K562 (cell line): Measurements from ENCODE around the gene PRDX3. TPM values are rescaled to one million over a fixed set of nuclear protein-coding genes. Genes with fewer than 3 reads are reported as not detected.

Experiments used
- BRD4 ChIP-seq: fragments of 200-600 bp; sonication (generic); IDR thresholded peaks from 2 replicates; pipeline ENCODE4 v1.6.1; 2017; ENCODE audit warnings: inconsistent platforms
- CTBP1 ChIP-seq: fragments of 450-650 bp; IDR thresholded peaks from 2 replicates; pipeline ENCODE4 v1.6.1; 2016; ENCODE audit warnings: borderline replicate concordance
- ERF ChIP-seq: fragments of 450-650 bp; formaldehyde crosslinking; IDR thresholded peaks from 2 replicates; pipeline ENCODE4 v1.4.0; 2020; ENCODE audit warnings: mild to moderate bottlenecking, mixed read lengths
- ESRRA ChIP-seq: fragments of 450-650 bp; IDR thresholded peaks from 2 replicates; pipeline ENCODE4 v1.6.1; 2014; ENCODE audit warnings: low read depth, mild to moderate bottlenecking, moderate library complexity, borderline replicate concordance
- ETV1 ChIP-seq: fragments of 450-650 bp; conservative IDR thresholded peaks from 2 replicates; pipeline ENCODE4 v1.6.1; 2016; ENCODE audit warnings: missing genetic modification characterization, control low read depth, low read depth, missing compliant biosample characterization
- HNRNPH1 ChIP-seq: fragments of 200-400 bp; formaldehyde crosslinking; optimal IDR thresholded peaks from 2 replicates; pipeline ENCODE3; 2017; ENCODE audit warnings: low read depth, mild to moderate bottlenecking, low read length, moderate library complexity
- PKNOX1 ChIP-seq: fragments of 450-650 bp; IDR thresholded peaks from 2 replicates; pipeline ENCODE4 v1.6.1; 2016
- RBM14 ChIP-seq: fragments of 200-400 bp; formaldehyde crosslinking; IDR thresholded peaks from 2 replicates; pipeline ENCODE4 v1.6.1; 2018; ENCODE audit warnings: low read depth, mild to moderate bottlenecking, low read length, moderate library complexity, borderline replicate concordance; ENCODE audit not compliant: insufficient read depth
- SETDB1 ChIP-seq: IDR thresholded peaks from one replicate; pipeline ENCODE4 v1.6.1; 2012; ENCODE audit warnings: low read length, control low read depth, inconsistent platforms
- SUPT5H ChIP-seq: fragments of 450-650 bp; IDR thresholded peaks from 2 replicates; pipeline ENCODE4 v1.6.1; 2016
- TCFL5 ChIP-seq: fragments of 250-450 bp; sonication (Bioruptor Pico); conservative IDR thresholded peaks from 2 replicates; pipeline ENCODE4 v1.6.1; 2021; ENCODE audit warnings: mild to moderate bottlenecking, moderate library complexity, matching md5 sums
- ZBTB43 ChIP-seq: sonication (generic); formaldehyde crosslinking; IDR thresholded peaks from 2 replicates; pipeline ENCODE4 v1.8.0; 2023; ENCODE audit warnings: mild to moderate bottlenecking, missing genetic modification reagents
- ZNF165 ChIP-seq: fragments of 250-450 bp; sonication (Bioruptor Pico); IDR thresholded peaks from 2 replicates; pipeline ENCODE4 v1.4.0; 2020; ENCODE audit warnings: borderline replicate concordance
- ZNF444 ChIP-seq: fragments of 250-450 bp; sonication (Bioruptor Pico); IDR thresholded peaks from 2 replicates; pipeline ENCODE4 v1.4.0; 2020; ENCODE audit warnings: mild to moderate bottlenecking, moderate library complexity
- ZNF511 ChIP-seq: sonication (generic); formaldehyde crosslinking; IDR thresholded peaks from 2 replicates; pipeline ENCODE4 v1.8.0; 2022; ENCODE audit warnings: mild to moderate bottlenecking, missing genetic modification reagents
- ZZZ3 ChIP-seq: fragments of 450-650 bp; IDR thresholded peaks from 2 replicates; pipeline ENCODE4 v1.6.1; 2016; ENCODE audit warnings: antibody characterized with exemption, mild to moderate bottlenecking, moderate library complexity
- polyA plus RNA-seq, 8 experiments: library from polyadenylated mRNA; depleted of rRNA in 4 of 8; stranded (reverse) in 5 of 8; unstranded in 3 of 8; fragments of >200 nt; fragmentation: Nextera tagmentation in 2 of 8; fragmentation: Illumina TruSeq in 1 of 8; extraction: Ambion mirVana in 2 of 8; extraction: Trizol in 1 of 8; gene quantifications; 2 replicates each; pipeline versions ENCODE4 v1.2.1 to v1.2.3, GENCODE V29; 2011 to 2014; ENCODE audit warnings: inconsistent platforms in 1 of 8, missing spikeins in 1 of 8
- total RNA-seq, 7 experiments: library from RNA; depleted of rRNA in 6 of 7; stranded (reverse); fragments of >200 nt in 6 of 7; fragmentation: Illumina TruSeq in 2 of 7; extraction: Trizol in 2 of 7; gene quantifications; 2 replicates each; pipeline versions ENCODE4 v1.2.1 to v1.2.3, GENCODE V29; 2011 to 2021; ENCODE audit warnings: low replicate concordance in 1 of 7
- TF ChIP-seq, protein P1 (sequence below): fragments of 250-450 bp; sonication (Bioruptor Pico); IDR thresholded peaks from 2 replicates; pipeline ENCODE4 v1.4.0; 2020; ENCODE audit warnings: mild to moderate bottlenecking, moderate library complexity
- TF ChIP-seq, protein P2 (sequence below): fragments of 150-350 bp; IDR thresholded peaks from 2 replicates; pipeline ENCODE4 v1.6.1; 2014; ENCODE audit warnings: low read depth, mild to moderate bottlenecking, low read length, borderline replicate concordance

Gene PRDX3
- total and polyA plus RNA-seq, 9 of the 15 experiments (the other 6 are each of a cell fraction or from before 2014, with no cell fraction given), result 122 to 994 (median 173) TPM

GRCh38 chr10:119178372-119179119 is at the start of gene PRDX3 (continued):
- no peak for TF ChIP-seq ZNF165 (CRISPR knock-in tag)
- no peak for TF ChIP-seq ZZZ3
- TF ChIP-seq HNRNPH1, result no peak
- TF ChIP-seq, protein P1, sequence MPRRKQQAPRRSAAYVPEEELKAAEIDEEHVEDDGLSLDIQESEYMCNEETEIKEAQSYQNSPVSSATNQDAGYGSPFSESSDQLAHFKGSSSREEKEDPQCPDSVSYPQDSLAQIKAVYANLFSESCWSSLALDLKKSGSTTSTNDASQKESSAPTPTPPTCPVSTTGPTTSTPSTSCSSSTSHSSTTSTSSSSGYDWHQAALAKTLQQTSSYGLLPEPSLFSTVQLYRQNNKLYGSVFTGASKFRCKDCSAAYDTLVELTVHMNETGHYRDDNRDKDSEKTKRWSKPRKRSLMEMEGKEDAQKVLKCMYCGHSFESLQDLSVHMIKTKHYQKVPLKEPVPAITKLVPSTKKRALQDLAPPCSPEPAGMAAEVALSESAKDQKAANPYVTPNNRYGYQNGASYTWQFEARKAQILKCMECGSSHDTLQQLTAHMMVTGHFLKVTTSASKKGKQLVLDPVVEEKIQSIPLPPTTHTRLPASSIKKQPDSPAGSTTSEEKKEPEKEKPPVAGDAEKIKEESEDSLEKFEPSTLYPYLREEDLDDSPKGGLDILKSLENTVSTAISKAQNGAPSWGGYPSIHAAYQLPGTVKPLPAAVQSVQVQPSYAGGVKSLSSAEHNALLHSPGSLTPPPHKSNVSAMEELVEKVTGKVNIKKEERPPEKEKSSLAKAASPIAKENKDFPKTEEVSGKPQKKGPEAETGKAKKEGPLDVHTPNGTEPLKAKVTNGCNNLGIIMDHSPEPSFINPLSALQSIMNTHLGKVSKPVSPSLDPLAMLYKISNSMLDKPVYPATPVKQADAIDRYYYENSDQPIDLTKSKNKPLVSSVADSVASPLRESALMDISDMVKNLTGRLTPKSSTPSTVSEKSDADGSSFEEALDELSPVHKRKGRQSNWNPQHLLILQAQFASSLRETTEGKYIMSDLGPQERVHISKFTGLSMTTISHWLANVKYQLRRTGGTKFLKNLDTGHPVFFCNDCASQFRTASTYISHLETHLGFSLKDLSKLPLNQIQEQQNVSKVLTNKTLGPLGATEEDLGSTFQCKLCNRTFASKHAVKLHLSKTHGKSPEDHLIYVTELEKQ (CRISPR knock-in tag), result no peak
- TF ChIP-seq TCFL5 (CRISPR knock-in tag), result no peak
- no peak for TF ChIP-seq SETDB1
- TF ChIP-seq ZNF511 (CRISPR knock-in tag), result 0 out of 2 replicates have a peak, but pooled peaks have one; percentile 35
- TF ChIP-seq ETV1 (tag), result 0 out of 2 replicates have a peak, but pooled peaks have one; percentile 23
- TF ChIP-seq ERF (CRISPR knock-in tag), result no peak
- no peak for TF ChIP-seq ZNF444 (CRISPR knock-in tag)
- TF ChIP-seq CTBP1, result peak; percentile 43; the same call in 1 of the 2 replicates
- TF ChIP-seq BRD4, result no peak
- TF ChIP-seq, protein P2, sequence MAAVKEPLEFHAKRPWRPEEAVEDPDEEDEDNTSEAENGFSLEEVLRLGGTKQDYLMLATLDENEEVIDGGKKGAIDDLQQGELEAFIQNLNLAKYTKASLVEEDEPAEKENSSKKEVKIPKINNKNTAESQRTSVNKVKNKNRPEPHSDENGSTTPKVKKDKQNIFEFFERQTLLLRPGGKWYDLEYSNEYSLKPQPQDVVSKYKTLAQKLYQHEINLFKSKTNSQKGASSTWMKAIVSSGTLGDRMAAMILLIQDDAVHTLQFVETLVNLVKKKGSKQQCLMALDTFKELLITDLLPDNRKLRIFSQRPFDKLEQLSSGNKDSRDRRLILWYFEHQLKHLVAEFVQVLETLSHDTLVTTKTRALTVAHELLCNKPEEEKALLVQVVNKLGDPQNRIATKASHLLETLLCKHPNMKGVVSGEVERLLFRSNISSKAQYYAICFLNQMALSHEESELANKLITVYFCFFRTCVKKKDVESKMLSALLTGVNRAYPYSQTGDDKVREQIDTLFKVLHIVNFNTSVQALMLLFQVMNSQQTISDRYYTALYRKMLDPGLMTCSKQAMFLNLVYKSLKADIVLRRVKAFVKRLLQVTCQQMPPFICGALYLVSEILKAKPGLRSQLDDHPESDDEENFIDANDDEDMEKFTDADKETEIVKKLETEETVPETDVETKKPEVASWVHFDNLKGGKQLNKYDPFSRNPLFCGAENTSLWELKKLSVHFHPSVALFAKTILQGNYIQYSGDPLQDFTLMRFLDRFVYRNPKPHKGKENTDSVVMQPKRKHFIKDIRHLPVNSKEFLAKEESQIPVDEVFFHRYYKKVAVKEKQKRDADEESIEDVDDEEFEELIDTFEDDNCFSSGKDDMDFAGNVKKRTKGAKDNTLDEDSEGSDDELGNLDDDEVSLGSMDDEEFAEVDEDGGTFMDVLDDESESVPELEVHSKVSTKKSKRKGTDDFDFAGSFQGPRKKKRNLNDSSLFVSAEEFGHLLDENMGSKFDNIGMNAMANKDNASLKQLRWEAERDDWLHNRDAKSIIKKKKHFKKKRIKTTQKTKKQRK, result no peak
- no peak for TF ChIP-seq PKNOX1
- TF ChIP-seq ZBTB43 (CRISPR knock-in tag), result no peak
- no peak for TF ChIP-seq RBM14
- TF ChIP-seq SUPT5H, result peak; percentile 96
- 0 out of 2 replicates have a peak, but pooled peaks have one; percentile 10 for TF ChIP-seq ESRRA
